H1 (cell line): ENCODE data around the gene VWA3B.

Experiments
- CHD1 ChIP-seq: IDR thresholded peaks from 2 replicates; pipeline ENCODE4 v1.6.1; 2012; ENCODE audit warnings: low read depth, low read length, improper control_type of control experiment
- FOSL1 ChIP-seq: IDR thresholded peaks from 2 replicates; pipeline ENCODE4 v1.6.1; 2011; ENCODE audit warnings: mild to moderate bottlenecking, low read depth, low read length, moderate library complexity; ENCODE audit not compliant: insufficient read depth
- RFX5 ChIP-seq: IDR thresholded peaks from 2 replicates; pipeline ENCODE4 v1.6.1; 2011; ENCODE audit warnings: low read depth, low read length, improper control_type of control experiment, borderline replicate concordance
- SRF ChIP-seq: IDR thresholded peaks from 2 replicates; pipeline ENCODE4 v1.6.1; 2011; ENCODE audit warnings: mild to moderate bottlenecking, low read depth, low read length, moderate library complexity

DNA sequence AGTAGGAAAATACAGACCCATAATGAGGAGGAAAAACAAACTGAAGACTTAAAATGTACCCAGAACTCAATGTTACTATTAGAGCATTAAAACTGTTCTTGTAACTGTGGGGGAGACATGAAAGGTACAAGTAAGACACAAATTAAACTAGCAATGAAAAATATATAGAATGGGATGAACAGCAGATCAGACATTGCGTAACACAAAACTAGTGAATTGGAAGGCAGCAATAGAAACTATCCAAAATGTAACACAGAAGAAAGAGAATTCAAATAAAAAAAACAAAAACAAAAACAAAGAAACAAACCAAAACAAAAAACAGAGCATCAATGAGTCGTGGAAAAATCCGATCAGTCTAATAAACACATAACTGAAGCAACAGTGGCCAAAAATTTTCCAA is 132.2 kb downstream of the VWA3B start:
- TF ChIP-seq RFX5 (no peak), SRF (no peak), CHD1 (no peak), FOSL1 (no peak)
